ENCODE data around the gene INTS15. TPM values are rescaled to one million over a fixed set of nuclear protein-coding genes. Genes with fewer than 3 reads are reported as not detected.

The INTS15 gene
- total and polyA plus RNA-seq, 4 donors, result 13.8 to 34.5 (median 22.4) TPM

GRCh38 chr7:6600093-6600492 lies 10.3 kb downstream of the INTS15 start:
- no peak for TF ChIP-seq CTCF (IDR thresholded peaks at IDR 0.05; ENCODE audit: control extremely low read depth, extremely low read depth)
- Histone ChIP-seq H3K9ac (ENCODE audit: insufficient read depth in 1 of 2, low read length in 2 of 2) (no peak overlapping the region), H3K9me3 (ENCODE audit: control insufficient read depth in 4 of 4, insufficient read depth in 3 of 4, low read length in 3 of 4) (no peaks in the 10 kb centered on the region), H3K27ac (ENCODE audit: low read depth in 1 of 2, low read length in 1 of 2) (no peak overlapping the region), H3K36me3 (ENCODE audit: control insufficient read depth in 4 of 4, insufficient read depth in 4 of 4, low read length in 4 of 4) (peaks cover 23 to 55% (median 35%) of the 10 kb centered on the region in 4 donors), H3K4me1 (ENCODE audit: control insufficient read depth in 5 of 5, insufficient read depth in 5 of 5, low read length in 5 of 5) (no peaks in the 10 kb centered on the region), H3K4me3 (no peak overlapping the region), H3K27me3 (ENCODE audit: control insufficient read depth in 3 of 3, insufficient read depth in 3 of 3, low read length in 2 of 3) (no peaks in the 10 kb centered on the region)
- 92 to 95% methylated on average over 15 of the region's 15 CpGs for WGBS, 2 donors
- ATAC-seq (ENCODE audit: insufficient read depth, low FRiP score), result no peak
- no peak for DNase-seq

- H3K27ac ChIP-seq (ENCODE audit: low read depth in 1 of 2, low read length in 1 of 2), result no peak overlapping the region
- no peak overlapping the region for H3K4me3 ChIP-seq
- TF ChIP-seq CTCF (IDR thresholded peaks at IDR 0.05; ENCODE audit: control extremely low read depth, extremely low read depth), result no peak
- DNase-seq (no peak), ATAC-seq (ENCODE audit: insufficient read depth, low FRiP score) (no peak)
- H3K9me3 ChIP-seq (ENCODE audit: control insufficient read depth in 4 of 4, insufficient read depth in 3 of 4, low read length in 3 of 4), result no peaks in the 10 kb centered on the region
- H3K4me1 ChIP-seq (ENCODE audit: control insufficient read depth in 5 of 5, insufficient read depth in 5 of 5, low read length in 5 of 5), result no peaks in the 10 kb centered on the region
- peaks cover 11 to 47% (median 17%) of the 10 kb centered on the region in 4 donors for H3K36me3 ChIP-seq (ENCODE audit: control insufficient read depth in 4 of 4, insufficient read depth in 4 of 4, low read length in 4 of 4)
- no peaks in the 10 kb centered on the region for H3K27me3 ChIP-seq (ENCODE audit: control insufficient read depth in 3 of 3, insufficient read depth in 3 of 3, low read length in 2 of 3)
- 93 to 95% methylated on average over 10 of the region's 10 CpGs for WGBS, 2 donors
- no peak overlapping the region for H3K9ac ChIP-seq (ENCODE audit: insufficient read depth in 1 of 2, low read length in 2 of 2)
Observed at GRCh38 chr7:6604458-6604857, 14.6 kb downstream of the INTS15 start.

GRCh38 chr7:6606866-6607583 lies 17.2 kb downstream of the INTS15 start:
- H3K4me3 ChIP-seq, result no peak overlapping the region
- no peak overlapping the region for H3K27ac ChIP-seq (ENCODE audit: low read depth in 1 of 2, low read length in 1 of 2)
- no peaks in the 10 kb centered on the region for H3K27me3 ChIP-seq (ENCODE audit: control insufficient read depth in 3 of 3, insufficient read depth in 3 of 3, low read length in 2 of 3)
- 93 to 94% methylated on average over 28 to 36 of the region's 36 CpGs for WGBS, 2 donors
- TF ChIP-seq CTCF (IDR thresholded peaks at IDR 0.05; ENCODE audit: control extremely low read depth, extremely low read depth), result no peak
- DNase-seq (no peak), ATAC-seq (ENCODE audit: insufficient read depth, low FRiP score) (no peak)
- H3K9ac ChIP-seq (ENCODE audit: insufficient read depth in 1 of 2, low read length in 2 of 2), result no peak overlapping the region
- no peaks in the 10 kb centered on the region for H3K9me3 ChIP-seq (ENCODE audit: control insufficient read depth in 4 of 4, insufficient read depth in 3 of 4, low read length in 3 of 4)
- H3K4me1 ChIP-seq (ENCODE audit: control insufficient read depth in 5 of 5, insufficient read depth in 5 of 5, low read length in 5 of 5), result no peaks in the 10 kb centered on the region
- H3K36me3 ChIP-seq (ENCODE audit: control insufficient read depth in 4 of 4, insufficient read depth in 4 of 4, low read length in 4 of 4), result peaks cover 10 to 38% (median 12%) of the 10 kb centered on the region in 4 donors

Data from lung (tissue), 12 donors.